ENCODE measurements around the gene MAP3K13.

- TF ChIP-seq CTCF (IDR thresholded peaks at IDR 0.05; ENCODE audit: insufficient read depth, low read length, poor library complexity, severe bottlenecking), result no peak
- no peak for TF ChIP-seq EZH2phosphoT487 (conservative IDR thresholded peaks at IDR 0.05; ENCODE audit: low read length)
Observed at GRCh38 chr3:185411133-185411532, 48.2 kb downstream of the MAP3K13 start.
